Heart left ventricle (tissue), 16 donors: ENCODE measurements around the gene RBM4B. TPM values are rescaled to one million over a fixed set of nuclear protein-coding genes. Genes with fewer than 3 reads are reported as not detected.
"Not testable (repeated sequence)": the region's sequence is repeated elsewhere in the genome, so short reads cannot be mapped to it uniquely, and the experiment has no call there.

Experiments
- ATAC-seq, 4 donors: fragments of 200-7000 bp; cut with Tn5 transposase; one replicate each; pipeline ENCODE4 v1.9.1; 2020 to 2022; ENCODE audit warnings: moderate library complexity in 4 of 4, mild to moderate bottlenecking in 3 of 4, moderate number of reproducible peaks in 1 of 4
- DNase-seq, 5 donors: peaks; one replicate each; pipeline ENCODE4 v3.0.0-alpha.2; 2020
- H3K27ac ChIP-seq, 12 donors: fragments of 200-600 bp; sonication (generic) in 4 of 12; one replicate each; pipeline versions ENCODE4 v1.5.0 to v1.8.0; 2016 to 2022; ENCODE audit warnings: mild to moderate bottlenecking in 2 of 12
- H3K27me3 ChIP-seq, 9 donors: fragments of 200-600 bp; sonication (generic) in 2 of 9; one replicate each; pipeline versions ENCODE4 v1.5.1 to v1.8.0; 2016 to 2022; ENCODE audit warnings: mild to moderate bottlenecking in 3 of 9
- H3K36me3 ChIP-seq, 9 donors: fragments of 200-600 bp; sonication (generic) in 2 of 9; one replicate each; pipeline versions ENCODE4 v1.5.0 to v1.8.0; 2018 to 2022; ENCODE audit warnings: mild to moderate bottlenecking in 2 of 9
- H3K4me1 ChIP-seq, 12 donors: fragments of 200-600 bp; sonication (generic) in 4 of 12; one replicate each; pipeline versions ENCODE4 v1.5.0 to v1.8.0; 2016 to 2022; ENCODE audit warnings: mild to moderate bottlenecking in 3 of 12
- H3K4me3 ChIP-seq, 12 donors: fragments of 200-600 bp; sonication (generic) in 4 of 12; one replicate each; pipeline versions ENCODE4 v1.5.0 to v1.8.0; 2017 to 2022; ENCODE audit warnings: mild to moderate bottlenecking in 9 of 12, moderate library complexity in 4 of 12
- H3K9me3 ChIP-seq, 12 donors: fragments of 200-600 bp; sonication (generic) in 4 of 12; one replicate each; pipeline versions ENCODE4 v1.5.0 to v1.8.0; 2016 to 2022; ENCODE audit warnings: mild to moderate bottlenecking in 1 of 12
- POLR2A ChIP-seq, 2 donors: fragments of 450-650 bp; IDR thresholded peaks; one replicate each; pipeline ENCODE4 v1.6.1; 2017; ENCODE audit warnings: antibody characterized with exemption in 2 of 2, mild to moderate bottlenecking in 2 of 2, moderate library complexity in 2 of 2
- WGBS, 4 donors: extraction: QIAGEN DNeasy Blood & Tissue Kit in 2 of 4; methylation state at CpG; one replicate each; pipeline versions ENCODE4 v1.1.5 to v1.1.7; 2013 to 2018; 5-methylcytosine and 5-hydroxymethylcytosine counted together
- intact Hi-C, 10 donors: fragments of 100-400 bp; cut with DNase I; formaldehyde crosslinking; loops; one replicate each; pipeline versions ENCODE4 v1.11.1 to v1.14.2; 2022
- polyA plus RNA-seq, 2 donors: library from polyadenylated mRNA; stranded (reverse); fragments of 200-250 nt; gene quantifications; one replicate each; pipeline ENCODE4 v1.2.3, GENCODE V29; 2013
- total RNA-seq, 9 donors: library from RNA; depleted of rRNA in 2 of 9; stranded (reverse); fragments of >200 nt in 2 of 9; fragmentation: NEBNext Ultra II Directional in 3 of 9; extraction: Animal tissue kit (Norgen Biotek cat#: 25700) in 3 of 9; gene quantifications; one replicate each; pipeline versions ENCODE4 v1.1.0 to v1.2.4, GENCODE V29; 2016 to 2023
- TF ChIP-seq, protein P1 (sequence below), 12 donors: fragments of 200-600 bp; sonication (generic) in 4 of 12; IDR thresholded peaks; one replicate each; pipeline versions ENCODE4 v1.5.0 to v1.8.0; 2018 to 2022; ENCODE audit warnings: antibody characterized with exemption in 12 of 12, mild to moderate bottlenecking in 5 of 12
- donor health status: ischemic (EF 13 %, LVEDD 7.1; RV severe dilation, severe dysfunction).
- donor health status: healthy with polysubstance abuse.
- donor health status: DM: no; HTN: yes; CAD: no.
- donor health status: DM: no; HTN: no; CAD: no.
- donor health status: ischemic (EF 25% LVEDD 6.9; RV normal size, moderate dysfunction).
- donor health status: ischemic (EF 25% LVEDD 5.7; RV mildly dilated, moderate dysfunction).
- donor health status: healthy.
- donor health status: DM: yes; HTN: yes; CAD: no.
- donor health status: ischemic (EF 35%, LVEDD 5.7; RV mildly dilated, moderate dysfunction).
- donor health status: nonischemic (EF 11% LVEDD 7.7; RV severe dilation, severe dysfunction).
- donor health status: DM: yes; HTN: yes; CAD: no.
- donor health status: PGD.
- donor health status: ischemic (EF 29% LVEDD 5.4; RV normal size, mild dysfunction).
- donor health status: nonischemic (EF 23%, LVEDD 6.1; RV moderate dilation, normal function).

Gene RBM4B
- total and polyA plus RNA-seq, 11 donors: 7.0 to 13.3 (median 10.0) TPM

DNA sequence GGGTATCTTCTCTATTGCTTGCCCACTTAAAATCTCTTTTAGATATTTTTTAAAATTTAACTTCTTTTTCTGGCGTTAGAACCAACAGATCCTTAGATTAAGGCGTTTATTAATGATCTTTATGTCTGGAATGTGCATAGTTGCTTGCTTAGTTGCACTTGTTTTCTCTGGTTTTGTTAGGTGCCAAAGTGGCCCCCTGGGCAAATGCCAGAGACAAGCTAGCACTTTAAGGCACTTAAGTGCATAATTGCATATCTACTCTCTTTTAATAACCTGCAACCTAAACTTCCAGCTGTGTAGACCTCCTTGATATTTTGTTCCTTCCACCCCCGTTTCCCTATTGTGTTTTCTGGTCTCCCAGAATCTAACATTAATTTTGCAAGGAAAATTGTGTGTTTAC lies 35.9 kb downstream of the RBM4B start:
- no peak for ATAC-seq
- WGBS, 4 donors: 13 to 20% (median 17%) methylated on average over 3 of the region's 3 CpGs
- Histone ChIP-seq H3K4me1 (peaks cover 22 to 91% (median 81%) of the 10 kb centered on the region in 12 donors), H3K9me3 (no peaks in the 10 kb centered on the region), H3K36me3 (peaks cover 3 to 74% (median 71%) of the 10 kb centered on the region in 9 donors), H3K4me3 (peak overlapping the region in 9 of 12 donors; percentile 15 to 94 (median 75)), H3K27ac (peak overlapping the region in 2 of 12 donors; percentile 7 to 26), H3K27me3 (no peaks in the 10 kb centered on the region)
- no peak for DNase-seq
- intact Hi-C loops: no loop called here
- no peak for TF ChIP-seq POLR2A (IDR thresholded peaks at IDR 0.05)
- TF ChIP-seq, protein P1, sequence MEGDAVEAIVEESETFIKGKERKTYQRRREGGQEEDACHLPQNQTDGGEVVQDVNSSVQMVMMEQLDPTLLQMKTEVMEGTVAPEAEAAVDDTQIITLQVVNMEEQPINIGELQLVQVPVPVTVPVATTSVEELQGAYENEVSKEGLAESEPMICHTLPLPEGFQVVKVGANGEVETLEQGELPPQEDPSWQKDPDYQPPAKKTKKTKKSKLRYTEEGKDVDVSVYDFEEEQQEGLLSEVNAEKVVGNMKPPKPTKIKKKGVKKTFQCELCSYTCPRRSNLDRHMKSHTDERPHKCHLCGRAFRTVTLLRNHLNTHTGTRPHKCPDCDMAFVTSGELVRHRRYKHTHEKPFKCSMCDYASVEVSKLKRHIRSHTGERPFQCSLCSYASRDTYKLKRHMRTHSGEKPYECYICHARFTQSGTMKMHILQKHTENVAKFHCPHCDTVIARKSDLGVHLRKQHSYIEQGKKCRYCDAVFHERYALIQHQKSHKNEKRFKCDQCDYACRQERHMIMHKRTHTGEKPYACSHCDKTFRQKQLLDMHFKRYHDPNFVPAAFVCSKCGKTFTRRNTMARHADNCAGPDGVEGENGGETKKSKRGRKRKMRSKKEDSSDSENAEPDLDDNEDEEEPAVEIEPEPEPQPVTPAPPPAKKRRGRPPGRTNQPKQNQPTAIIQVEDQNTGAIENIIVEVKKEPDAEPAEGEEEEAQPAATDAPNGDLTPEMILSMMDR (IDR thresholded peaks at IDR 0.05): no peak

DNA sequence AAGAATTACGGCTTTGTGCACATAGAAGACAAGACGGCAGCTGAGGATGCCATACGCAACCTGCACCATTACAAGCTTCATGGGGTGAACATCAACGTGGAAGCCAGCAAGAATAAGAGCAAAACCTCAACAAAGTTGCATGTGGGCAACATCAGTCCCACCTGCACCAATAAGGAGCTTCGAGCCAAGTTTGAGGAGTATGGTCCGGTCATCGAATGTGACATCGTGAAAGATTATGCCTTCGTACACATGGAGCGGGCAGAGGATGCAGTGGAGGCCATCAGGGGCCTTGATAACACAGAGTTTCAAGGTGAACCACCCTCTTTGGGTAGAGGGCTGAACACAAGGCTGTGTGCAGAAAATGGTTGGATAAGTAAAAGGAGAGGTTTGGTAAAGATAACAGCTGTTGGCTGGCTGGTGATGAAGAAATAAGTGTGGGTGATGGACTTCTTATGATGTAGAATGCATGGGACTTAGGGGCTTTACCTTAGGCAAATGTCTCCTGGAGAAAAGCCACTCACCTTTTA lies 37.8 kb downstream of the RBM4B start:
- WGBS, 4 donors: 51 to 61% (median 57%) methylated on average over 9 to 10 of the region's 10 CpGs
- peak overlapping the region in 2 of 12 donors; percentile 15 to 91 for H3K27ac ChIP-seq
- not testable (repeated sequence) for ATAC-seq, H3K27me3 ChIP-seq, DNase-seq, H3K9me3 ChIP-seq
- H3K4me1 ChIP-seq: peaks cover 22 to 79% (median 64%) of the 10 kb centered on the region in 12 donors
- peaks cover 3 to 55% (median 52%) of the 10 kb centered on the region in 9 donors for H3K36me3 ChIP-seq
- intact Hi-C loops: loop anchor here in 5 of 10 donors (2.0 to 5.0 kb wide), 5 partner anchors 23 to 59 kb away; partner anchors contain the start of genes RBM4B (in 2 of the 5) and RBM14 (in 1 of the 5)
- H3K4me3 ChIP-seq: peak overlapping the region in 11 of 12 donors; percentile 65 to 94 (median 75)

DNA sequence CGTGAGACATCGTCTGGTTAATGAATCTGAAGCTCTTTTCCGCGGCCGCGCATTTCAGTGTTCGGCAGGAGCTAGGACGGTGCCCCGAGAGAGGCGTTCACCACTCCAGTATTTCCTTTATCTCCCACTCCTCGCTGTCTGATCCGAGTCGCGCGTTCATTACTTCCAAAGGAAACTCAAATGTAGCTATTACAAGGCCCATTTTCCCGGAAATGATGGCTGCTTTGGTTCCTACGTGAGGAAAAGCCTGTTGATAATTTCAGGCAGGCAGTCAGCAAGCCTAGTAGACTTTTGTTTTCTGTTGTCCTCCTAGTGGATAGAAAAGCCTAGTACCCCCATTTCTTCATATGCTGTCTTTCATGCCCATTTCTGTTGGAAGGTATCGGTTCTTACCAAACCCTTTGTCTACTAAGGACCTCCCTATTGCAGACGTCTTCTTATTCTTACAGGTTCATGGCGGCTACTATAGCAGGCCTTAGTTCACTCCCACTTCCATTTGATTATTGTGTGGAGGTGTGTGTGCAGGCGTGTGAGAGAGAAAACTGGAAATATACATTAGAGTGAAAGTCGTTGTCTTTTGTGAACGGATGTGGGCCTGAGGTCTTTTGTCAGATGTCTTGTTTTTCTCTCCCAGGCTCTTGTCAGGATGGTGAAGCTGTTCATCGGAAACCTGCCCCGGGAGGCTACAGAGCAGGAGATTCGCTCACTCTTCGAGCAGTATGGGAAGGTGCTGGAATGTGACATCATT lies 38.4 kb downstream of the RBM4B start:
- WGBS, 4 donors: 1 to 3% (median 3%) methylated on average over 27 of the region's 27 CpGs

More for the DNA sequence above, 38.4 kb downstream of the RBM4B start:
- TF ChIP-seq, protein P1 (IDR thresholded peaks at IDR 0.05): peak in 1 of 12 donors; percentile 10
- no peak for TF ChIP-seq POLR2A (IDR thresholded peaks at IDR 0.05)
- H3K4me1 ChIP-seq: peaks cover 22 to 72% (median 58%) of the 10 kb centered on the region in 12 donors
- intact Hi-C loops: loop anchor here in 5 of 10 donors (2.0 to 5.0 kb wide), 5 partner anchors 22 to 58 kb away; partner anchors contain the start of genes RBM4B (in 2 of the 5) and RBM14 (in 1 of the 5)
- H3K27me3 ChIP-seq: no peaks in the 10 kb centered on the region
- peak overlapping the region; percentile 43 to 93 (median 88) for H3K27ac ChIP-seq
- peaks cover 3 to 55% (median 46%) of the 10 kb centered on the region in 9 donors for H3K36me3 ChIP-seq
- DNase-seq (peak in 2 of 5 donors; percentile 29 to 34), ATAC-seq (peak in 2 of 4 donors; percentile 1 to 7)
- peak overlapping the region; percentile 56 to 94 (median 75) for H3K4me3 ChIP-seq
- no peaks in the 10 kb centered on the region for H3K9me3 ChIP-seq
